HG03432 (cell line): ENCODE results near the gene TPPP3.

ENCODE experiments used
- ATAC-seq: cut with Tn5 transposase; IDR thresholded peaks from one replicate; pipeline ENCODE4 v1.9.1; 2021; ENCODE audit warnings: mild to moderate bottlenecking, moderate library complexity; ENCODE audit not compliant: unreplicated experiment

The TPPP3 gene

GRCh38 chr16:67406111-67406971 lies 13.0 kb upstream of the TPPP3 start:
- no peak for ATAC-seq

- ATAC-seq = no peak
Measured at GRCh38 chr16:67405336-67405735, 12.0 kb upstream of the TPPP3 start.

- ATAC-seq = no peak
Measured at GRCh38 chr16:67404740-67405226, 11.5 kb upstream of the TPPP3 start.

- ATAC-seq = no peak
Measured at GRCh38 chr16:67403976-67404555, 10.8 kb upstream of the TPPP3 start.

GRCh38 chr16:67400901-67401300 lies 7.6 kb upstream of the TPPP3 start:
- ATAC-seq = no peak

- no peak for ATAC-seq
Measured at GRCh38 chr16:67399749-67400704, 6.7 kb upstream of the TPPP3 start.

- ATAC-seq = no peak
Measured at GRCh38 chr16:67399218-67399733, 6.0 kb upstream of the TPPP3 start.

- no peak for ATAC-seq
Measured at GRCh38 chr16:67398546-67399217, 5.4 kb upstream of the TPPP3 start.

- ATAC-seq = no peak
Measured at GRCh38 chr16:67397812-67398545, 4.7 kb upstream of the TPPP3 start.

- no peak for ATAC-seq
Measured at GRCh38 chr16:67397036-67397801, 3.9 kb upstream of the TPPP3 start.

GRCh38 chr16:67396159-67397035 lies 3.1 kb upstream of the TPPP3 start:
- ATAC-seq = no peak

GRCh38 chr16:67395458-67396158 lies 2.3 kb upstream of the TPPP3 start:
- no peak for ATAC-seq

GRCh38 chr16:67395105-67395457 lies 1.8 kb upstream of the TPPP3 start:
- ATAC-seq = no peak

GRCh38 chr16:67394155-67395104 lies 1.1 kb upstream of the TPPP3 start:
- no peak for ATAC-seq

GRCh38 chr16:67393788-67394154 lies 473 bp upstream of the TPPP3 start:
- ATAC-seq = no peak

- ATAC-seq = no peak
Measured at GRCh38 chr16:67392301-67393059, 818 bp downstream of the TPPP3 start.
